Fibroblast of peridontal ligament (primary cell): ENCODE measurements around the gene GPR37.

Experiments used
- DNase-seq: peaks from one replicate; pipeline ENCODE4 v3.0.0-alpha.2; 2010; ENCODE audit errors: extremely low read depth

GPR37 gene

DNA sequence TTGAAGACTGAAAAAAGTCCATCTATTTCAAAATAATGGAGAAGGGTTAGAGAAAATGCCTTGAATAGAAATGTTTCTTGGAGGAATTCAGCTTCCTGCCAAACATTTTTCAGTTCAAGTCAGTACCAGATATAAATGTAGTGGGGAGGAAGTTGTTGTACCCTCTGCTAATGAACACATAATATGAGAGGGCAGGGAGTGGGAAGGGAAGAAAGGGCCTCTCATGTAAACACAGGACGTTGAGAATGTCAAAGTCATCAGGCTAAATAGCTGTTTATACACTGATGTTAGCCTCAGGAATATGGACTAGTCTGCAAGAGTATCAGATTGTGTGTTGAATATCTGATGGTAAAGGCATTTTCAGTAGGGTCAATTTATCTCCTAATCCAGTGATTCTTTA, 37.0 kb downstream of the GPR37 start:
- no peak for DNase-seq

DNA sequence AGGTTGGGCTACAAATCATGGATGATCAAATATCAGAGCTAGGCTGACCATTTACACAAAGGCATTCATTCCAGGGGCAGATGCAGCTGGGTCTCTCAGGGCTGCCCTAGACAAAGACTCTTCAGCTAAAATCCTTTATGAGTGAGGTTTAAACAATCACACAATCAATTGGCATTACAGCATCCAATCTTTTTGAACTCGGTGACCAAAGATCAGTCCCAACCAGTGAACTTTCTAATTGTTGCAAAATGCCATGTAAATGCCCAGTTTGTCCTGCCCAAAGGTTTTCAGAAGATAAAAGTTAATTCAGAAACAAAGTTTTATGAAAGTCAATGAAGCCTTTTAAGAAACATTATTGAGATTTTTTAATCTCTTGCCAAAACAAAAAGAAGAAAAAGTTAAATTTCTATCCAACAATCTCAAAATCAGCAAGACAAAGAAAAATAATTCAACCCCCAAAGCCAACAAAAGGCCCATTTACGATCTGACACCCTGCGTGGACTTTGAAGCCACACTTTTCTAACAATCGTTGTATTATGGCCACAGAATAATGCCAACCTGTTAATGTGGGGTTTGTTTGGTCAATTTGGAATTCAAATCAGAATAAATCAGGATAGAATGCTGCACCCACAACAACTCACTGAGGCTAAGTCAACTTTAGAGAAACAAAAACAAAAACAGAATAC, 40.9 kb downstream of the GPR37 start:
- no peak for DNase-seq

DNA sequence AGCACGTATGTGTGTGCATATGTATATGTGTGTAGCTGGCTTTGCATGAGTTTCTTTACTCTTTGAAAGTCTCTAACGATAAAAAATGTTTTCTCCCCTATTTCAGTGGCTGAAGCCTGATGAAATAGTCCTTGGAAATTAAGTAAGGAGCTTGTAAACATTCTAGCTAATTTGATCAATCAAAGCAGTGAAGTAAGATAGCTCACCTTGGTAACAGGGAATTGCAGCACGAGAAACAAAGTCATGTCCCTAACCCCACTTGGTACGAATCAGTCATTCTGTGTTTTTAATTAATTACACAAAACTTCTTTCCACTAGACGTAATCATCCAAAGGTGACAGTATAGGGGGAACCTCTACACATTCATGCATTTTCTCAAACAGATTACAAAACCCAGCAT, 41.5 kb downstream of the GPR37 start:
- no peak for DNase-seq

DNA sequence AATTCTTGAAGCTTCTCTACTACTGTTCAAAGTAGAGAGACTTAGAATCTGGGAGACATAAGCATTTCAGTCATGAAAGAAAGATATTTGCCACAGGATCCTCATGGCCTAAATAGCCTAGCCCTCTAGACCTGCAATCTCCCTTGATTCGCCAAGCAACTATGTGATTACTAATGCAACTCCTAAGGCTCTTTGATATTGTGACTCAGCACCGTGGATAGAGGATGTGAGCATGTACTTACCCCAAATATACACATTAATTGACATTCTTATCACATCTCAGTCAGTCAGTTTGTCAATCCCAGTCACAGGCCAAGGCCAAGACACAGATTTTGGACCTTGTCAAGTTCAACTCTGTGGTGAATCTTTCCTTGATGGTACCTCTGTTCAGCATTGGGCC, 42.6 kb downstream of the GPR37 start:
- peak; percentile 43 for DNase-seq

DNA sequence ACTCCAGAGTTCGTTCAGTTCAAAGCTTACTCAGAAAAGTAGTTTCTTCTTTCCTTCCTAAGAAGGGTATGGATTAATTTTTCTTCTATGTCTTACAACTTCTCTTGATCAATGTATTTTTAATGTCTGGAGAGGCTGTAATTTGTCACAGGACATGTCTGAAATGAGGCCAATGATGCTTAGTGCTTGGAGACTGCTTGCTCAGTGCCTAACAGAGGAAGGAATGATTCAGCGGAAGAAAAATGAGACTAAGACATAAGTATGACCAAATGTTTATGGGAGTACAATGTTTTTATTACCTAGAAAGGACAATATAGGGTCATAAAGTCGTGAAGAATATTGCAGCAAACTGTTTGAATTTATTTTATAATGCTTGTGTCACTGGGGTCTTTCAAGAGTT, 43.3 kb downstream of the GPR37 start:
- DNase-seq = no peak

DNA sequence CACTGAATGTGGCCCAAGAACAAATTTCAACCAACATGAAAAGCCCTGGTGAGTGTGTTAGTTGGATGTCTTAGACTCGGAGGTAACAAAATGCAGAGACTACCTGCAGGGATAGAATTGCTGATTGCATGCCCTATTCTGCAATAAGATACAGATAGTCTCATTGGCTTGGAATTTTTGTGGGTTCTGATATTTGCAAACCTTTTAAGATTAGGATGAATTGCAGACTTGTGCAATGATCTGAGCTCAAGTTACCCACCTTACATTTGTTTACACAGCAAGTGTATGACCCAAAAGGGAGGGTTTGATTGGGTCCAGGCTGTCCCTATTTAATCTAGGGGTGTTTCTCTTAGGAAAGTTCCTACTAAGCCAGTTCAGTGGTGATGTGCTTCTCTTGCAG, 45.4 kb downstream of the GPR37 start:
- DNase-seq = peak; percentile 36

DNA sequence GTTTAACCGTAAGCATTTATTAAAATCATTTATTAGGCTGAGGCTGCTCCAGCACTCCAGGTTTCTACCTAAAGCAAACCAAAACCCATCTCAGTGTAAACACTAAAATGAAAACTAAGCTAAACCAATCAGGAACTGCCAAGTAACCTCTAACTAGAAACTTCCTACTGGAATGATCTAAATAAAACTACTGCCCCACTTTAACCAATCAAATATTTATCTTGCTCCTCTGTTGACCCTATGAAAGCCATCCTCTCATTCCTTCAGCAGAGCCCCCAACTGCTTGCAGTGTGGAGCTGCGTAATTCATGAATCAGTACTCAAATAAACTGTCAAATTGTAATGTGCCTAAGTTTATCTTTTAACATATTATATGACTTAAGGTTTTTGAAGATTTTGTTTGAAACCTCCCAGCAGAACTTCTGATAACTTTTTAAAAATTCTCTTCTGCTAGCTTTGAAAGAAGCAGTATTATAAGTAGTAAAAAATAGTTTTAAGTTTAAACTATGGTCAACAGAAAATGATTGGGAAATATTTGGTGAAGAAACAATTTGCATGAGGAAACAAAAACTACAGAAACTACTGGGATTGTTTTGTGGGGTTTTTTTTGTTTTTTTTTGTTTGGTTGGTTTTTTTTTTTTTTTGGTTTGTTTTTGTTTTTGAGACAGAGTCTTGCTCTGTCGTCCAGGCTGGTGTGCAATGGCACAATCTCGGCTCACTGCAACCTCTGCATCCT, 47.4 kb downstream of the GPR37 start:
- peak; percentile 61 for DNase-seq

DNA sequence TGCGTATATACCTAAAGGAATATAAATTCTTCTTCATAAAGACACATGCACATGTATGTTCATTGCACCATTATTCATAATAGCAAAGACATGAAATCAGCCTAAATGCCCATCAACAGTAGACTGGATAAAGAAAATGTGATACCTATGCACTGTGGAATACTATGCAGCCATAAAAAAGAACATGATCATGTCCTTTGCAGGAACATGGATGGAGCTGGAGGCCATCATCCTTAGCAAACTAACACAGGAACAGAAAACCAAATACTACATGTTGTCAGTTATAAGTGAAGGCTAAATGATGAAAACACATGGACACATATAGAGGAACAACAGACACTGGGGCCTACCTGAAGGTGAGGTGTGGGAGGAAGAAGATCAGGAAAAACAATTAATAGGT, 48.7 kb downstream of the GPR37 start:
- DNase-seq = no peak

DNA sequence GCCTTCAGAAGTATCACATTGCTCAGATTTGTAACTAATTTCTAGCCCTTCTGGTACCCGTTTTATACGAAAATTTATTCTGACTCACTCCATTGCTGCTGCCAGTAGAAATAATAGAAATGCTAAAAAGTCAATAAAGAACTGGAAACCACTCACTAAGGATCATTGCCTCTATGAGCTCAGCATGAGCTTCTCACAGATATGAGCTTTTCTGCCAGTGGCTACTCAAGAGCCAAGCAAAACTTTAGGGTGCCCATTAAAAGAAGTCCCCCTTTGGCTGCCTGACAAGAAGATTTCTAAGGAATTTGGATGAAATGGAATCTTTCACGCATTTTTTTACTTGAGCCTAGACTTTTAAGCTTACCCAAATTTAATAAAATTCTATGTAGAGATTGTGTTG, 52.5 kb downstream of the GPR37 start:
- DNase-seq = no peak

DNA sequence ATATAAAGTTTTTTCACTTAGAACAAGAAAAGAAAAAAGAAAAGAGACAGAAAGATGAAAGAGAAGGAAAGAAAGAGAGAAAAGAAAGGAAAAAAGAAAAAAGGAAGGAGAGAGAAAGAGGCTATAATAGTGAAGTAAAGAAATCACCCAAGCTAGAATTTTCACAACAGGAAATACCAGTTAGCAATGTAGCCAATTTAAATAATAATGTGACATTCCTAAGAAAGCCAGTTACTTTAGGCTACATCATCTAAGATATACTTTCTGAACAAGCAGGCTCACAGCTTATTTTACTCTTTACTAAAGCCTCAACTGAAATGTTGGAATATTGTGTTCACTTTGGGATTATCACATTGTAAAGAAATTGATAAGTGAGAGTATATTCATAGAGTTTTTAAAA, 53.6 kb downstream of the GPR37 start:
- DNase-seq = no peak

DNA sequence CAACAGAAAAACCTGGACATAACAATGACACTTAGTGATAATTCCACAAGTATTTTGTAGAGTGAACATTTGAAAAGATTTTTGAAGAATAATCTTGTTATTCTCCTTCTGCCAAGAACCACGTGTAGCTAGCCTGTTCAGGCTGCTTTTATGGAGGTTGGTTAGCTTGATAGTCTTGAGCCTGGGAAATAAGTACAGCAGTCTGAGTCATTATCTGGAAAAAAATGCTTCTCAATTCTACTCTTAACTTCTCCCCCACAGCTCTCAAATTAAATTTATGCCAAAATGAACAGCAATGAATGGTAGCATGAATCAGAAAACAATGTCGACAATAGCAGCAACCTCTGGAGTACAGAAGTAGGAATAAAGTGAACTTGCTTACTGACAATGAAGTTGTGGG, 63.2 kb downstream of the GPR37 start:
- DNase-seq = no peak

DNA sequence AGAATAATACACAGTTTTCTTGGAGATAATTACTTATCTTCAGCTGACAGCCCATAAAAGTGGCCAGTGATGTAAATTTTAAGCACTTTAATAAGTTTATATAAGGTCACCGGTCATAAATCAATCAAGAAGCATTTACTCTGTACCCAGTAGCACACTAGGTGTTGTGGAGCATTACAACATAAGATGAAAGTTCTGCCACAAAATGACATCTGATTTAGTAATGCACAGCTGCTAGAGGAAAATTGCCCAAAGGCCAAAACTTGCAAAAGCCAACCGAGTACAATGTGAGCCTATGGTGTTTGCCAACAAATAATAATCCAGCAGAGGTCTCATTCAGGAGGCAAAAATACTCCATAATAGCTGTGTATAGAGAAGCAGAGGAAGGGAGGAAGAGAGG, 63.6 kb downstream of the GPR37 start:
- DNase-seq = no peak

DNA sequence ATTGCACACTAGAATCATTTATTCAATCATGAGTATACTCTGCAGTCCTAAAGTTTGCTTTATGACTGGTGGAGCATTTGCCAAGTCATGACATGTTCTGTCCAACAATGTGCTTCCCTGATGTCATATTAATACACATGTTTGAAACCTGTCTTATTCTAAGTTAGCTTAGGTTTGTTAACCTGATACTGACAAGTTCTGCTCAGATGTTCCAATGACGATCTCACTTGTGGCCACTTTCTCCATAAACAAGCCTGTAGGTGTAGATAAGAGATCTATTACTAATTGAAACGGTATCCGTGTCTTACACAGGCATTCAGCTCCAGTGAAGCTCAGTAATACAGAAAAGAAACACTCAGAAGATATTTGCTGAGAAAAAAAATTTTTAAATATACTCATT, 64.9 kb downstream of the GPR37 start:
- no peak for DNase-seq

DNA sequence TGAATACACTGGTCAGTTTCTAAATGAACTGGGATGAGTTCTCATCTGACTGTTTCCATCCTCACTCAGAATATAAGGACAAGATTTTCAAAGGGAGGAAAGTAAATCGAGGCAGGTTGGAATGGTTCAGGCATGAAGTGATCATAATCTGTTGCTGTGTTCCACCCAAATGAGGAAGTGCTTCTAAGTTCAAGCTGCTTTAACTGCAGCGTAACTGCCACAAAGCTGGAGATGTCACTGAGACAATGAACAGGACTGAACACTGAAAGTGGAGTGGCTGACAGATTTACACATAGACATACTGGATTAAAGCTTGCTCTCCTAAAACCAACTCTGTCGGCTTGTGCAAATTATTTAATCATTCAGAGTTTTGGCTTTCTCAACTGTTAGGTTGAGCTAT, 66.6 kb downstream of the GPR37 start:
- no peak for DNase-seq

DNA sequence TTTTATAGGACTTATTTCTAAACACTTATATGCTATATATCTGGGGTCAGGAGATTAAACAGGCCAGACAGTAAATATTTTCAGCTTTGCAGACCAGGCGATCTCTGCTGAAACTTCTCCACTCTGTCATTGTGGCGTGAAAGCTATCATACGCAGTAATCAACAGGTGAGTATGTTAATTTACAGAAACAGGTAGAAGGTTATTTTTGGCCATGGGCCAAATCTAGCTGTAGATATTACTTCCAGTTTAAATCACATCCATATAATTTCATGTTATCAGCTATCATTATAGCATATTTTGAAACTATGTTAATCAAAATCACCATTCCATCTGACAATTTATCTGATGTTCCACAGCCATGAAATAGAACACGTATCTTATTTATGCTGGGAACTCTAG, 67.8 kb downstream of the GPR37 start:
- DNase-seq = no peak
